Right ventricle myocardium superior (tissue), 1 donor: ENCODE results near the gene IL12B. TPM values are rescaled to one million over a fixed set of nuclear protein-coding genes. Genes with fewer than 3 reads are reported as not detected.
"Not testable (repeated sequence)": the region's sequence is repeated elsewhere in the genome, so short reads cannot be mapped to it uniquely, and the experiment has no call there.

Source experiments
- ATAC-seq: fragments of 200-7000 bp; cut with Tn5 transposase; one replicate; pipeline ENCODE4 v1.9.1; 2020; ENCODE audit warnings: mild to moderate bottlenecking; ENCODE audit not compliant: poor library complexity
- DNase-seq: peaks from one replicate; pipeline ENCODE4 v3.0.0-alpha.2; 2020
- intact Hi-C: fragments of 100-400 bp; cut with DNase I; formaldehyde crosslinking; loops from one replicate; pipeline ENCODE4 v1.11.2; 2022
- long read RNA-seq: library from polyadenylated mRNA; unstranded; transcript quantifications from one replicate; pipeline ENCODE4 v2.0.0, GENCODE V29; 2021
- total RNA-seq: library from RNA; stranded (reverse); fragmentation: NEBNext Ultra II Directional; extraction: Animal tissue kit (Norgen Biotek cat#: 25700); gene quantifications from one replicate; pipeline ENCODE4 v1.2.1, GENCODE V29; 2021
- donor health status: DM: no; HTN: yes; CAD: no; lungs with severe emphysema.

IL12B gene
- not detected for total RNA-seq
- long read RNA-seq: 0 reads

DNA sequence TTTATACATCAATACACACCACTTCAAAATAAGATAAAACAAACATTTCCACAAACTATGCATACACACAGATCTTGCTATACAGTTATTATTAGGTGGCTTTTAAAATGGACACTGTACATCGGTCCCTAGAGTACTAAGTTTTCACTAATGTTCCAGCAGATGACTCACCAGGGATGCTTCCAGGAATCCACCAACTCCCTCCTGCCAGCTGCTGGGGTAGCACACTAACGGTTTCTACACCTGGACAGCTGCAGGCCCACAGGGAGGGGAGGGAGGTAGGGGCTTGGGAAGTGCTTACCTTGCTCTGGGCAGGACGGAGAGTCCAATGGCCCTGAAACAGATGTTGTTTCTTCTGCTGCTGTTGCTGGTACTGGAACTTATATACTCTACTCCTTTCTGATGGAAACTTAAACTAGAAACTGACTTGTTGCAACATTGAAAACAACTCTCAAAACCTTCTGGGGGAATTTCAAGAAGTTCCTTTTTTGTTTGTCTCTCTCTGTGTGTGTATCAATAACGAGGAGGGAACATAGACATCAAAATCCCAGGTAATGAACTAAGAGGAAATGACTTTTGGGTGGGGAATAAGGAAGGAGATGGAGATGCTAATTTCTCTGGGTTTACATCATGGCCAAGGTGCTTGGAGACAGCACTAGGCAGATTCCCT is at the start of gene IL12B:
Gene IL12B (minus strand): TSS at position 357 of the 670 bp plus-strand sequence. CDS start 3,705 bp downstream, outside the sequence.
- intact Hi-C loops: no loop called here

GRCh38 chr5:159377653-159378052 is 47.4 kb upstream of the IL12B start:
- DNase-seq: no peak
- intact Hi-C loops: no loop called here
- no peak for ATAC-seq

More for the DNA sequence above, at the start of gene IL12B:
- no peak for ATAC-seq
- DNase-seq: no peak

DNA sequence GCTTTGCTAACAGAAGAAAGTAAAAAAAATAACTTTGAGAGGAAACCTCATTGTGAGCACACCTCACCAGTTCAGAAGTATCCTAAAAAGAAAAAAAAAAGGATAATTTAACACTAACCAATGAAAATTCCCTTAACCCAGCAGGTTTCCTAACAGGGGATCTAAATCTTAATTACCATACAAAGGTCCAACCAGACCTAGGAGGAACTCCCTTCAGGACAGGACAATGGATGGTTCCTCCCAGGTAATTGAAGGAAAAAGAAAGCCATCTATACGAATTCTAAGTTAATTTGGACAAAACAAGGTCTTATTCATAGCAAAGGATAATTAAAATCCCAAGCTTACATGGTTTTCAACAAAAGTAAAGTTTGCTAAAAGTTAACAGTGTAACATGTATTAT is 37.6 kb upstream of the IL12B start:
- ATAC-seq, intact Hi-C loops, DNase-seq: not testable (repeated sequence)

- intact Hi-C loops: not testable (repeated sequence)
These were observed 36.5 kb upstream of the IL12B start for GRCh38 chr5:159366776-159367175.

DNA sequence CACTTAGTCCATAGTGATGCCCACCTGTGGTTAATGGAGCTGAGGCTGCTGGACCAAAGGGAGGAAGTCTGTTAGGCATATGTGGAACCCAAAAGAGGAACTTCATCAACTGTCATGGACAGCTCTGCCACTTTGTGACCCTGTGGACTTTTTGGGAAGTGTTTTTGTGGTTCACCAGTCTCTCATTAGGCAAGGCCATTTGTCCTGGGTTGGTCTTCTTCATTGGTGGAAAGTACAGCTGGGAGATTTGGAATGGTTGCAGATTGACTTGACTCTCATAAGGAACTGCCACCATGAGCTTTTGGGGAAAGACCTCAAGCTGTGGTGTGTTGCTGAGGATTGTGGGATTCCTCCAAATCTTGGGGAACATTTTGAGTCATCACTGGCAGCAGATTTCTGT is 31.9 kb upstream of the IL12B start:
- intact Hi-C loops: no loop called here
- peak; percentile 58 for ATAC-seq
- no peak for DNase-seq

More at GRCh38 chr5:159366776-159367175, 36.5 kb upstream of the IL12B start:
- ATAC-seq, DNase-seq: not testable (repeated sequence)

DNA sequence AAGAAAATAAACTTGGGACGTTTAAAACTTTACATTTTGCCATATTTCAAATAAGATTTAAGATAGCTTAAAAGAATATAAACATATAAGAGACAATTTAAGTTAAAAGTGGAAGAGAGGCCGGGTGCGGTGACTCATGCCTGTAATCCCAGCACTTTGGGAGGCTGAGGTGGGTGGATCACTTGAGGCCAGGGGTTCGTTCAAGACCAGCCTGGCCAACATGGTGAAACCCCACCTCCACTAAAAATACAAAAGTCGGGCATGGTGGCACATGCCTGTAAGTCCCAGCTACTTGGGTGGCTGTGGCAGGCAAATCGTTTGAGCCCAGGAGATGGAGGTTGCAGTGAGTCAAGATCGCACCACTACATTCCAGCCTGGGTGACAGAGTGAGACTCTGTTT is 29.6 kb upstream of the IL12B start:
- intact Hi-C loops, ATAC-seq: not testable (repeated sequence)

DNA sequence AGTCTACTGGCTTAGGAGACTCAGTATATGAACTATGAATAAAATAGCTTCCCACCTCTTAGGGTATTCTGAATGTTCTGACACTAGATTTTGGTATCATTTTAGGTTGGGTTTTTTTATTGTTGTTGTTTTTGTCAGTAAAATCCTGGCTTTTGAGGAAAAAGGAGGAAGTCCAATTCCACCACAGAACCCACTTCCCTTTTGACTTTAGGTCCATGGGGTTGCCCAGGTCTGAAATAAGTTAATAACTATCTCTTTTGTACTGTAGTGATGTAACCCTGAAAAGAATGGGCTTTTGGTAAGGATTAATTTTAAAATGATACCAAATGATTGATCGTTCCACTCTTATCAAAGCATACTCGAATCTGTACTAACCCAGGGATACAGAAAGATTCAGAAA is 29.1 kb upstream of the IL12B start:
- no peak for ATAC-seq
- intact Hi-C loops: no loop called here

More for the DNA sequence above, 29.6 kb upstream of the IL12B start:
- DNase-seq: not testable (repeated sequence)

GRCh38 chr5:159353661-159354252 is 23.5 kb upstream of the IL12B start:
- intact Hi-C loops: no loop called here

More for the DNA sequence above, 29.1 kb upstream of the IL12B start:
- DNase-seq: no peak

DNA sequence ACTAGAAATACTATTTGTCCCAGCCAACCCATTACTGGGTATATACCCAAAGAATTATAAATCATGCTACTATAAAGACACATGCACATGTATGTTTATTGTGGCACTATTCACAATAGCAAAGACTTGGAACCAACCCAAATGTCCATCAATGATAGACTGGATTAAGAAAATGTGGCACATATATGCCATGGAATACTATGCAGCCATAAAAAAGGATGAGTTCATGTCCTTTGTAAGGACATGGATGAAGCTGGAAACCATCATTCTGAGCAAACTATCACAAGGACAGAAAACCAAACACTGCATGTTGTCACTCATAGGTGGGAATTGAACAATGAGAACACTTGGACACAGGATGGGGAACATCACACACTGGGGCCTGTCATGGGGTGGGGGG is 20.4 kb upstream of the IL12B start:
- ATAC-seq, intact Hi-C loops, DNase-seq: not testable (repeated sequence)

More at GRCh38 chr5:159353661-159354252, 23.5 kb upstream of the IL12B start:
- DNase-seq (no peak), ATAC-seq (no peak)

- DNase-seq, ATAC-seq, intact Hi-C loops: not testable (repeated sequence)
These were observed 19.9 kb upstream of the IL12B start for GRCh38 chr5:159350216-159350615.

DNA sequence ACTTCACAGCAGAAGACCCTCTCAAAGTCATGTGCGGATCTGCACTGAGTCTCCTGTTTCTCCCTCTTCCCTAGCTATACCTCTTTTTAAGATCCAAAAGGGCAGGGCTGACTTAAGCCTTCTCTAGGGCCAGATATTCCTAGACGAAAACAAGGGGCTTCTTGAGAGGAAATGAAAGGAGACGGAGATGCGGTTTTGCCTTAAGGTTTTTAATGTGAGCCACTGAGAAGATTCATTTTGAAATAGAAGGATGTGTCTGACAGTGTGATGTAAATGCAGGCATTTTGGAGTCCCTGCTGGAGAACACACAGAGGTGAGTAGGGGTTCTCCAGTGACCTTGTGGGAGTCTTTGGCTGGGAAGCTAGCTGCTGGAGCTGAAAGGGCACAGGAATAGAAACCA is 15.6 kb upstream of the IL12B start:
- no peak for ATAC-seq
- intact Hi-C loops: no loop called here

DNA sequence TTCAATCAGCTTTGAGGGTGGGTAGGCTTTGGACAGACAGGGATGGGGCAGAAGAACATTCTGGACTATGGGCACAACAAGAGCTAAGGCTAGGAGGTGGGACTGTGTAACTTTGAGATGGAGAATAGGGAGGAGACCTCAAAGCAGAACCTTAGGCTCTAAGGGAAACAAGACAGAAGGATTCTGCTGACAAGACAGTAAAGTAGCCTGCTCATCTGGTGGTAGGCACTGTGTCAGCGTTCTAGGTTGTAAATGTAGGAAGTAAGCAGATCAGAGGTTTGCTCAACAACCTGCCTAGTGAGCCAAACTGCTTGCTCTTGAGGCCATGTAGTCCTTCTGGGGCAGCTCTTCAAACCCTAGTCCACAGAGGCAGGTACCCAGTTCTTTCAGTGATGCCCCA is 15.0 kb upstream of the IL12B start:
- intact Hi-C loops: no loop called here
- peak; percentile 60 for ATAC-seq
- no peak for DNase-seq

More for the DNA sequence above, 15.6 kb upstream of the IL12B start:
- DNase-seq: no peak

- DNase-seq (no peak), ATAC-seq (no peak)
- intact Hi-C loops: no loop called here
These were observed 13.2 kb upstream of the IL12B start for GRCh38 chr5:159343295-159344094.

DNA sequence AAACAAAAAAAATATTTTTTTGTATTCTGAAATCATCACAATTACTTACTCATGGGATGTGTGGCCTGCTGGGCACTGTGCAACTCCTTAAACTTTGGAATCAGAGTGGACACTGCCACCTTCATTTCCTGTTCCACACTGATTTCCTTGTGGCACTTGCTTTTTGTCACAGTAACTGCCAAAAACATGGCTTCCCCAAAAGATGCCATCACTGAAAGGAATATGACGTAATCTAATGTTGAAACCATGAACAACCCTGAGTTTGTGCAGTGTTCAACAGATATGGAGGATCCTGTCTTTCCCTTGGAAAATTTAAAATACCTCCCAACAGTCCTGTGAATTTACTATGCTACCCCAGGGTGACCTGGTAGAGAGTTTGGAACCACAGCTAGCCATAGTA is 12.6 kb upstream of the IL12B start:
- ATAC-seq (no peak), DNase-seq (no peak)
- intact Hi-C loops: no loop called here

- intact Hi-C loops: no loop called here
- DNase-seq: peak; percentile 57
- ATAC-seq: peak; percentile 85
These were observed 11.6 kb upstream of the IL12B start for GRCh38 chr5:159341906-159342310.

DNA sequence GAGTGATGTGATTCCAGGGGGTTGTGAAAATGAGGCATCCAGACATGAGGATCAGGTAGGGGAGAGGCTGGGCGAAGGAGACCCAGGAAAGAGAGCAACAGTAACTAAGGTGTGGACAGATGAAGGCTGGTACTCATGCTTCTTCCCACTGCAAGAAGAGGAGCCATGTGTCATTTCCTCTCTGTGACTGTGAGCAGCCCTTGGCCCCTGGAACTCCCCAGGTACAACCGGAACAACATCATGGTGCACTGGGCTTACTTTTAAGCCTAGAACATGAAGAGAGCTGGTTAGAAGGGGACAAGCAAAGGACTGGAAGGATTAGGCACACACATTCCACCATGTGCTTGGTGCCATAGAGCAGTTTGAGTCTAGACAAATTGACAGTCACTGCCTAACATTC is 10.9 kb upstream of the IL12B start:
- DNase-seq (no peak), ATAC-seq (no peak)
- intact Hi-C loops: no loop called here

- ATAC-seq (no peak), DNase-seq (no peak)
- intact Hi-C loops: no loop called here
These were observed 10.2 kb upstream of the IL12B start for GRCh38 chr5:159340511-159340910.

GRCh38 chr5:159339460-159339859 is 9.2 kb upstream of the IL12B start:
- intact Hi-C loops: no loop called here
- ATAC-seq: no peak
- DNase-seq: no peak

DNA sequence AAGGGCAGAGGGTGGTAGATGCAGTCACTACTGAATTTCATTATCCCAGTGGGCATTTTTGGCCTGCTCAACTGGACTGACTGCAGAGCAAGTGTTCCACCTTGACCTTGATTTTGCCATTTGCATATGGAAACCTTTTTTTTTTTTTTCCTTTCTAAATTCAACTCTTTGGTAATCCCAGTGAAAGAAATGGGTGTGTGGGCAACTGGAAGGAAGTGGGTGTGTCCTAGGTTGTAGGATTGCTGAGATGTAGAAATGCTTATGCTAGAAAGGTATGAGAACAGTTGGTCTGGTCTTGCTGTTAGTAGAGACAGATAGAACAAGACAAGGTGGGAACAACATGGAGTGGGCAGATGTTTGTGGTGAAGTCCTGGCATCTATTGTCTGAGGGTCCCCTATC is 7.8 kb upstream of the IL12B start:
- intact Hi-C loops: no loop called here
- ATAC-seq (no peak), DNase-seq (no peak)
